ENCODE results near the gene LBH. TPM values are rescaled to one million over a fixed set of nuclear protein-coding genes. Genes with fewer than 3 reads are reported as not detected.

LBH gene
- polyA plus RNA-seq, 1 donor (not counting 4 experiments of a cell fraction or from before 2014, with no cell fraction given), result 0.83 TPM

DNA sequence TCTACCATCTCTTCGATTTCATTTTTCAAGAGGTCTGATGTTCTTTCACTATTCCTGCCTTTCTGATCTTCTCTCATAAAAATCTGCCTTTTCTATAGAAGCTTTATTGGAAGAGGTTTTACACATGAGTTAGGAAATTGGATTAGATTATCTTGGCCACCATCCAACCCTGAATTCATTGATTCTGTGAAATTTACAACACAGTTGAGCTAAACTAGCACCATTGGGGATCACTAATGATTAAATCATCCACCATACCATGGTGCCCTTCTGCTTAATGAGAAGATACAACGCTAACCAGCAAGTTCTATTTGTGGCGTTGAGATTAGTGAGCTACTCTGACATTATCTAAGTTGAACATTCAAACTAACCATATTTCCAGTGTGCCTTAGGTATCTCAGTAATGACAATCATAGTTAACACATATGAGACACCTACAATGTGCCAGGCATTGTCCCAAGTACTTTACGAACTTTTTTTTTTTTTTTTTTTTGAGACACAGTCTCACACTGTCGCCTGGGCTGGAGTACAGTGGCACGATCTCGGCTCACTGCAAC, 17.3 kb upstream of the LBH start:
- H3K4me2 ChIP-seq (ENCODE audit: control insufficient read depth, extremely low read depth, insufficient read depth, low read depth, low read length), result no peak overlapping the region
- no peak overlapping the region for H3K4me3 ChIP-seq (ENCODE audit: control insufficient read depth in 2 of 3, extremely low read depth in 1 of 3, insufficient read depth in 2 of 3, low read depth in 1 of 3, low read length in 3 of 3)
- FAIRE-seq (no peak), DNase-seq (ENCODE audit: low read depth, low spot score) (no peak)
- no peak for TF ChIP-seq EZH2 (IDR thresholded peaks at IDR 0.05; ENCODE audit: low read length)
- TF ChIP-seq, protein P1, sequence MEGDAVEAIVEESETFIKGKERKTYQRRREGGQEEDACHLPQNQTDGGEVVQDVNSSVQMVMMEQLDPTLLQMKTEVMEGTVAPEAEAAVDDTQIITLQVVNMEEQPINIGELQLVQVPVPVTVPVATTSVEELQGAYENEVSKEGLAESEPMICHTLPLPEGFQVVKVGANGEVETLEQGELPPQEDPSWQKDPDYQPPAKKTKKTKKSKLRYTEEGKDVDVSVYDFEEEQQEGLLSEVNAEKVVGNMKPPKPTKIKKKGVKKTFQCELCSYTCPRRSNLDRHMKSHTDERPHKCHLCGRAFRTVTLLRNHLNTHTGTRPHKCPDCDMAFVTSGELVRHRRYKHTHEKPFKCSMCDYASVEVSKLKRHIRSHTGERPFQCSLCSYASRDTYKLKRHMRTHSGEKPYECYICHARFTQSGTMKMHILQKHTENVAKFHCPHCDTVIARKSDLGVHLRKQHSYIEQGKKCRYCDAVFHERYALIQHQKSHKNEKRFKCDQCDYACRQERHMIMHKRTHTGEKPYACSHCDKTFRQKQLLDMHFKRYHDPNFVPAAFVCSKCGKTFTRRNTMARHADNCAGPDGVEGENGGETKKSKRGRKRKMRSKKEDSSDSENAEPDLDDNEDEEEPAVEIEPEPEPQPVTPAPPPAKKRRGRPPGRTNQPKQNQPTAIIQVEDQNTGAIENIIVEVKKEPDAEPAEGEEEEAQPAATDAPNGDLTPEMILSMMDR (optimal IDR thresholded peaks at IDR 0.05 in 1 of 3, IDR thresholded peaks at IDR 0.05 in 1 of 3, conservative IDR thresholded peaks at IDR 0.05 in 1 of 3; ENCODE audit: extremely low read depth in 1 of 3, insufficient read depth in 2 of 3, low read length in 3 of 3), result no peak
- H4K20me1 ChIP-seq (ENCODE audit: control insufficient read depth, extremely low read depth, insufficient read depth, low read length), result no peaks in the 10 kb centered on the region
- peaks cover 15% of the 10 kb centered on the region for H3K4me1 ChIP-seq (ENCODE audit: control insufficient read depth, extremely low read depth, insufficient read depth, low read length)
- no peaks in the 10 kb centered on the region for H3K27me3 ChIP-seq (ENCODE audit: control insufficient read depth, extremely low read depth, insufficient read depth, low read length)
- H3K27ac ChIP-seq (ENCODE audit: control insufficient read depth, insufficient read depth, low read length), result no peak overlapping the region
- no peaks in the 10 kb centered on the region for H3K79me2 ChIP-seq (ENCODE audit: control insufficient read depth, insufficient read depth, low read length)
- dilution Hi-C loops (cut with MboI; ENCODE audit: extremely low pct_ligation_motif_present, low sequenced_read_pairs), result no loop called here
- no peaks in the 10 kb centered on the region for H3K9me1 ChIP-seq (ENCODE audit: control insufficient read depth, extremely low read depth, insufficient read depth, low read length)
- no peak overlapping the region for H3K9ac ChIP-seq (ENCODE audit: control insufficient read depth, extremely low read depth, insufficient read depth, low read length)
- no peaks in the 10 kb centered on the region for H3K9me3 ChIP-seq (ENCODE audit: control insufficient read depth, low read depth, low read length)
- no peaks in the 10 kb centered on the region for H3K36me3 ChIP-seq (ENCODE audit: control insufficient read depth in 2 of 2, extremely low read depth in 1 of 2, insufficient read depth in 2 of 2, low read length in 2 of 2)
- no peak overlapping the region for H2AFZ ChIP-seq (ENCODE audit: control insufficient read depth, low read length)

DNA sequence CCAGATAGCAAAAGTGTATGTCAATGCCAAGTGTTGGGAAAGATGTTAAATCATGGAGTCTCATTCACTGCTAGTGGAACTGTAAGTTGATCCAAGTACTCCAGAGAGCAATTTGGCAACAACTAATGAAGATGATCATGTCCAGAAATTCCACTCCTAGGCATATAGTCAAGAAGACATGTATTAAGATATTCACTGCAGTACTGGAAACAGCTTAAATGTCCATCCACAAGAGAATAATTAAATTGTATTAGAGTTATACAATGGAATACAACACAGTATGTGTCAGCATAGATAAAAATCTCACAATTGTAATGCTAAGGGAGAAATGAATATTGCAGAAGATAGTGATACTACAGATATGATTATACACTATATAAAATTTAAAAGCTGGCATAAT, 15.2 kb upstream of the LBH start:
- H2AFZ ChIP-seq (ENCODE audit: control insufficient read depth, low read length), result no peak overlapping the region
- dilution Hi-C loops (cut with MboI; ENCODE audit: extremely low pct_ligation_motif_present, low sequenced_read_pairs), result no loop called here
- H3K79me2 ChIP-seq (ENCODE audit: control insufficient read depth, insufficient read depth, low read length), result no peaks in the 10 kb centered on the region
- TF ChIP-seq EZH2 (IDR thresholded peaks at IDR 0.05; ENCODE audit: low read length), result no peak
- TF ChIP-seq, protein P1 (optimal IDR thresholded peaks at IDR 0.05 in 1 of 3, IDR thresholded peaks at IDR 0.05 in 1 of 3, conservative IDR thresholded peaks at IDR 0.05 in 1 of 3; ENCODE audit: extremely low read depth in 1 of 3, insufficient read depth in 2 of 3, low read length in 3 of 3), result no peak
- no peaks in the 10 kb centered on the region for H3K36me3 ChIP-seq (ENCODE audit: control insufficient read depth in 2 of 2, extremely low read depth in 1 of 2, insufficient read depth in 2 of 2, low read length in 2 of 2)
- no peaks in the 10 kb centered on the region for H4K20me1 ChIP-seq (ENCODE audit: control insufficient read depth, extremely low read depth, insufficient read depth, low read length)
- DNase-seq (ENCODE audit: low read depth, low spot score) (no peak), FAIRE-seq (no peak)
- H3K9ac ChIP-seq (ENCODE audit: control insufficient read depth, extremely low read depth, insufficient read depth, low read length), result no peak overlapping the region
- H3K9me3 ChIP-seq (ENCODE audit: control insufficient read depth, low read depth, low read length), result no peaks in the 10 kb centered on the region
- no peaks in the 10 kb centered on the region for H3K27me3 ChIP-seq (ENCODE audit: control insufficient read depth, extremely low read depth, insufficient read depth, low read length)
- no peak overlapping the region for H3K4me2 ChIP-seq (ENCODE audit: control insufficient read depth, extremely low read depth, insufficient read depth, low read depth, low read length)
- no peak overlapping the region for H3K27ac ChIP-seq (ENCODE audit: control insufficient read depth, insufficient read depth, low read length)
- H3K4me3 ChIP-seq (ENCODE audit: control insufficient read depth in 2 of 3, extremely low read depth in 1 of 3, insufficient read depth in 2 of 3, low read depth in 1 of 3, low read length in 3 of 3), result no peak overlapping the region
- peaks cover 17% of the 10 kb centered on the region for H3K4me1 ChIP-seq (ENCODE audit: control insufficient read depth, extremely low read depth, insufficient read depth, low read length)
- H3K9me1 ChIP-seq (ENCODE audit: control insufficient read depth, extremely low read depth, insufficient read depth, low read length), result no peaks in the 10 kb centered on the region
